COLO829 (cell line): ENCODE results near the gene ELK3.
"Not testable (repeated sequence)": the region's sequence is repeated elsewhere in the genome, so short reads cannot be mapped to it uniquely, and the experiment has no call there.

Source experiments
- DNase-seq: peaks from one replicate; pipeline ENCODE4 v3.0.0; 2012; ENCODE audit warnings: low spot score

Gene ELK3

GRCh38 chr12:96311191-96311590 is 117.0 kb downstream of the ELK3 start:
- no peak for DNase-seq

- no peak for DNase-seq
Measured at GRCh38 chr12:96313606-96314005, 119.4 kb downstream of the ELK3 start.

GRCh38 chr12:96314723-96315122 is 120.5 kb downstream of the ELK3 start:
- no peak for DNase-seq

- DNase-seq = not testable (repeated sequence)
Measured at GRCh38 chr12:96315741-96316481, 121.7 kb downstream of the ELK3 start.

GRCh38 chr12:96317801-96318200 is 123.6 kb downstream of the ELK3 start:
- not testable (repeated sequence) for DNase-seq
